ENCODE measurements around the gene DAPK3.
"Not testable (repeated sequence)": the region's sequence is repeated elsewhere in the genome, so short reads cannot be mapped to it uniquely, and the experiment has no call there.

DAPK3 gene

GRCh38 chr19:3952755-3953276 is 18.1 kb downstream of the DAPK3 start:
- DNase-seq = not testable (repeated sequence)

- no peak for DNase-seq
Observed at GRCh38 chr19:3950871-3951861, 19.7 kb downstream of the DAPK3 start.

DNA sequence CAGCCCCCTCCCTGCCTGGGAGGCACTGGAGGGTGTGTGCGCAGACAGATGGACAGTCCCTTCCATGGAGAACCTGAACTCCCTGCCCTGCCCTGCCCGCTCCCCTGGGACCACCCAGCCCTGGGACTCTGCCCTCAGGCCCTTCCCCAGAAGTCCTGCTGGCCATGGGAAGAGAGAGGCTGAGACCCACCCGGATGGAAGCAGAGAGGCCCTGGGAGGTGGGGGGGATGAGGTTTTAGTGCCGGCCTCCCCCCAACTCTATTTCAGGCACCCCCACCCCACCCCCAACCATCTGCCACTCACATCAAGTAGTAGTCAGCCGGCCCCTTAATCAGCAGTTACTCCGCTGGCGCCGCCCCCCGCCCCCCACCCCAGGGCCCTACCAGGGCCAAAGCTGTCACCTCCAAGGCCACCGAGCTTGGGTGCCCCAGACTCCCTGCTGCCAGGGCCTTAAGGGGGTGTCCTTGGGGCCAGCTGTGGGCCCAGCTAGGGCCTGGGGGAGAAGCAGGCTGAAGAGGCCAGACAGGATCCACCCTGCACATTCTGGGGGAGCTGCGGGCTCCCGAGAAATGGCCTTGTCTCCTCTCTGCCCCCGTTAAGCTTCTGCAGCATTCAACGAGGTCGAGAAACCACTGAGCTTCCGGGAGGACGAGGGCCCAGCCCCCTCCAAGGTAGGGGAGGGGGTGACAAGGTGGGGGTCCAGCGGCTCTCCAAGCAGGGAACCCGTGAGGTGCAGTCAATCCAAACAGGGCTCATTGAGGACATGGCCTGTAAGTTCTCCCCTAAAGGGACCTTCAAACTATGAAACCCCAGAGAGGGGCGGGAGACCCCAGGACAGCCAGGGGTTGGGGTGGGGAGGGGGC is 20.7 kb downstream of the DAPK3 start:
- DNase-seq = no peak

DNA sequence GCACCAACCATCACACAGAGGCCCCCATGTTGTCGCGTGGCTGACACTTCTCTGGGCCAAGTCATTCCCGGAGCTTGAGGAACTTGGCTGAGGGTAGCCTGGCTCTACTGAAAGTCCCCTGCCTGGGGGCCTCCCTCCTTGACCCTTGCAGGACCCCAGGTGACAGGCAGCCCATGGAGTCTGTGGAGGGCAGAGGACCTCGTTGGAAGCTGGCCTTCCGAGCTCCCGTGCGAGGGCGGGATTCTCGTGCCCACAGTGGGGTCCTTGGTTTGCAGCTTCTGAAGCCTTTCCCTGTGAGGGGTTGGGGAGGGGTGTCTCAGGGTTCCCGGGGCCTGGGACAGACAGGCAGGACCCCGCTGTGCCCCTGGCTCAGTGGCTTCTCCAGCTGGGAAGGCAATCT is 21.6 kb downstream of the DAPK3 start:
- no peak for DNase-seq

- not testable (repeated sequence) for DNase-seq
Observed at GRCh38 chr19:3947316-3947933, 23.5 kb downstream of the DAPK3 start.

- no peak for DNase-seq
Observed at GRCh38 chr19:3945838-3946237, 25.1 kb downstream of the DAPK3 start.

GRCh38 chr19:3944018-3944721 is 26.7 kb downstream of the DAPK3 start:
- DNase-seq = no peak

DNA sequence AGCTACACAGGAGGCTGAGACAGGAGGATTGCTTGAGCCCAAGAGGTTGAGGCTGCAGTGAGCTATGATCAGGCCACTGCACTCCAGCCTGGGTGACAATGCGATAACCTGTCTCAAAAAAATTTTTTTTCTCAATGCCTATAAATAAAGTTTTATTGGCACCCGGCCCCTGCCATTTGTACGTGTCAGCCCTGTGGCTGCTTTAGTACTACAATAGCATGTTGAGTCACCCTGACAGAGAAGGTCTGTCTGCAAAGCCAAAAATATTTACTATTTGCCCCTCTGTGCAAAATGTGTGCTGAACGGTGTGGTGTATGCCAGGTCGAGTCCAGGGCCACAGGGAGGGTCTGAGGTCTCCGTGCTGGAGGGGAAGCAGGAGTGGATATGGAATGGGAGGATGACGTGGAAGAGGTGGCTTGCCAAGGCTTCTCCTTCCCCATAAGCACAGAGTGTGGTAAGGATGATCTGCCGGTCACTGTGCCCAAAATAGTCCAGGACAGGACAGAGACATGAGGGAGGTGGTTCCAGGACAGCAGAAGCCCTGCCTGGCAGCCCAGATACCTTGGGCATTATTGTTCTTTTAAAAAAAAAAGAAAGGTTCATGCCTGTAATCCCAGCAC is 28.0 kb downstream of the DAPK3 start:
- DNase-seq = no peak

DNA sequence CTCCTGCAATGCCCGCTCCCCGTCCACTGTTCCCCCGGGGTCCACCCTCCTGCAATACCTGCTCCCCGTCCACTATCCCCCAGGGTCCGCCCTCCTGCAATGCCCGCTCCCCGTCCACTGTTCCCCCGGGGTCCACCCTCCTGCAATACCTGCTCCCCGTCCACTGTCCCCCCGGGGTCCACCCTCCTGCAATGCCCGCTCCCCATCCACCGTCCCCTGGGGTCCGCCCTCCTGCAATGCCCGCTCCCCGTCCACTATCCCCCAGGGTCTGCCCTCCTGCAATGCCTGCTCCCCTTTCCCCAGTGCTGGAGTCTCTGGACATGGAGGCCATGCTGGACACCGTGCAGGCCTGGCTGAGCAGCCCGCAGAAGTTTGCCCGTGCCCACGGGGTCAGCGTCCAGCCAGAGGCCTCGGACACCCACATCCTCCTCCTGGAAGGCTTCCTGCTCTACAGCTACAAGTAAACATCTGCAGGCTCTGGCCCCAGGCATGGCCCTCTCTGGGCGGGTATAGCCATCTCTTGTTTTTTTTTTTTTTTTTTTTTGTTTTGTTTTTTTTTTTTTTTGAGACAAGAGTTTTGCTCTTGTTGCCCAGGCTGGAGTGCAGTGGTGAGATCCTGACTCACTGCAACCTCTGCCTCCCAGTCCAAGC is 32.5 kb downstream of the DAPK3 start:
- not testable (repeated sequence) for DNase-seq

GRCh38 chr19:3936506-3937442 is 34.1 kb downstream of the DAPK3 start:
- no peak for DNase-seq

- no peak for DNase-seq
Observed at GRCh38 chr19:3932931-3933810, 37.7 kb downstream of the DAPK3 start, which contains the start of gene NMRK2. Gene NMRK2, plus strand, starts transcription at chr19:3933069. Its CDS starts 603 bp downstream, at chr19:3933672.

DNA sequence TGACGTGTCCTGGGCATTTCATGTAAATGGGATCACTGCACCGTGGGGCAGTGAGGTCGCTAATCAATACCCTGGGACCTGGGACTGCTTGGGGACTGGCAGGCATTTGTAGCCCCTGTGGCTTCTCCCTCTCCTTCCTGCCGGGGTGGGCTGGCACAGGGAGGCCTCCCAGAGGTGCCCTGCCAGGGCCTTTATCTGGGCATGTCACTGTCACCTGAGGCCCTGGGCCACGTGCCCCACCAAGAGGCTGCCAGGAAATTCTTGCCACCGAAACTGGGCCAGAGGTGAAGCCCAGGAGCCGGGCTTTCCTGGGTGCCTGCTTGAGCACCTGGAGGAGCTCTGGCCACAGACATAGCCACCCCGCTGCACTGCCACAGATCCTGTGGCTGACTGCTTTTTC is 39.9 kb downstream of the DAPK3 start:
- no peak for DNase-seq

GRCh38 chr19:3923912-3924311 is 47.0 kb downstream of the DAPK3 start:
- DNase-seq = no peak

DNA sequence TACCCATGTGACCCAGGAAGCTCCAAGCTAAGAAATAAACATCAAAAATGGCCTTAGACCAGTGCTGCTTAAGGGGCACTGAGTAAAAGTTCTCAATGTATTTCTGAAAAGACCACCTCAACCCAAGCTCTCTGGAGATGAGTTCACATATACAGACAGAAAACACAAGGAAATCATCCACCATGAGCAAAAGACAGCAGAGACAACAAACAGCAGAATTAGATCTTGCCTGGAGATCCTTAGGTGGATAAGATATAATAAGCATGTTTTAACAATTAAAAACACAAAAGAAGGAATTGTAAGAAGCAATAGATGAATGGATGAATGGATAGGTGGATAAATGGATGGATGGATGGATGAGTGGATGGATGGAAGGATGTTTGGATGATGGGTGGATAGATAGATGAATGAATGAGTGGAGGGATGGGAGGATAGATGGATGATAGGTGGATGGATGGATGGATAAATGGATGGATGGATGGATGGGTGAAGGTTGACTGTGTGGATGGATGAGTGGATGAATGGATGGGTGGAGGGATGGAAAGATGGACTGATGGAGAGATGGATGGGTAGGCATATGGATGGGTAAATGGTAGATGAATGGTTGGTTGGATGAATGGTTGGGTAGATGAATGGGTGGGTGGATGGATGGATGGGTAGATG is 47.7 kb downstream of the DAPK3 start:
- DNase-seq = no peak

- no peak for DNase-seq
Observed at GRCh38 chr19:3919793-3920192, 51.1 kb downstream of the DAPK3 start.

GRCh38 chr19:3916033-3916432 is 54.9 kb downstream of the DAPK3 start:
- DNase-seq = no peak

GRCh38 chr19:3914199-3914598 is 56.7 kb downstream of the DAPK3 start:
- no peak for DNase-seq

DNA sequence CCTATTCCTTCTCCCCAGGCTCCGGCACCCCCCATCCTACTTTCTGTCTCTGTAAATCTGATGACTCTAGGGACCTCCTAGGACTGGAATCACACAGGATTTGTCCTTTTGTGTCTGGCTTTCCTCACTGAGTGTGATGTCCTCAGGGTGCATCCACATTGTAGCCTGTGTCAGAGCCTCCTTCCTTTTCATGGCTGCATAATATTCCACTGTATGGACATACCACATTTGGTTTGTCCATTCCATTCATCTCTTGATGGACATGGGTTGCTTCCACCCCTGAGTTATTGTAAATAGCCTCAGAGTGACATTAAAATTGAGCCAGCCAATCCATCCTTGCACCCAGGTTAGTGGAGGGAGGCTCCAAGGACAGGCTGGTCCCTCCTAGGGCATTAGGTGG is 60.8 kb downstream of the DAPK3 start:
- no peak for DNase-seq
